PFSK-1 (cell line): ENCODE results near the gene TCF3.

Source experiments
- FOXP2 ChIP-seq: optimal IDR thresholded peaks from 2 replicates; pipeline ENCODE3; 2011; ENCODE audit warnings: borderline replicate concordance, control low read depth, inconsistent platforms; ENCODE audit not compliant: insufficient read depth; ENCODE audit errors: extremely low read length, extremely low read depth
- POLR2AphosphoS5 ChIP-seq: IDR thresholded peaks from 2 replicates; pipeline ENCODE4 v1.6.1; 2012; ENCODE audit warnings: low read depth, mild to moderate bottlenecking, control low read depth, low read length, moderate library complexity
- REST ChIP-seq, 2 experiments: IDR thresholded peaks; 2 replicates each; pipeline versions ENCODE4 v1.6.1 to v1.8.0; 2011 to 2012; ENCODE audit warnings: low read depth in 2 of 2, low read length in 2 of 2, control low read depth in 1 of 2, inconsistent platforms in 1 of 2, mild to moderate bottlenecking in 1 of 2, moderate library complexity in 1 of 2; ENCODE audit not compliant: insufficient read depth in 1 of 2
- SIN3A ChIP-seq: IDR thresholded peaks from 2 replicates; pipeline ENCODE4 v1.6.1; 2012; ENCODE audit warnings: mild to moderate bottlenecking, low read length, moderate library complexity, borderline replicate concordance; ENCODE audit not compliant: insufficient read depth
- TAF1 ChIP-seq: IDR thresholded peaks from 2 replicates; pipeline ENCODE4 v1.6.1; 2012; ENCODE audit warnings: low read length, control low read depth, borderline replicate concordance; ENCODE audit not compliant: insufficient read depth

TCF3 gene

GRCh38 chr19:1616396-1616795 lies 36.0 kb downstream of the TCF3 start:
- no peak for TF ChIP-seq FOXP2
- TF ChIP-seq SIN3A, result no peak
- TF ChIP-seq POLR2AphosphoS5, result no peak
- TF ChIP-seq REST (IDR thresholded peaks at IDR 0.05; ENCODE audit: insufficient read depth in 1 of 2, low read depth in 2 of 2, low read length in 2 of 2), result no peak
- no peak for TF ChIP-seq TAF1

- TF ChIP-seq SIN3A (no peak), TAF1 (no peak), FOXP2 (no peak), POLR2AphosphoS5 (no peak), REST (IDR thresholded peaks at IDR 0.05; ENCODE audit: insufficient read depth in 1 of 2, low read depth in 2 of 2, low read length in 2 of 2) (no peak)
These were observed 37.2 kb downstream of the TCF3 start for GRCh38 chr19:1615156-1615765.

GRCh38 chr19:1613808-1614570 lies 38.4 kb downstream of the TCF3 start:
- TF ChIP-seq SIN3A (no peak), POLR2AphosphoS5 (no peak), REST (IDR thresholded peaks at IDR 0.05; ENCODE audit: insufficient read depth in 1 of 2, low read depth in 2 of 2, low read length in 2 of 2) (no peak), FOXP2 (no peak), TAF1 (no peak)

- TF ChIP-seq FOXP2, result no peak
- no peak for TF ChIP-seq REST (IDR thresholded peaks at IDR 0.05; ENCODE audit: insufficient read depth in 1 of 2, low read depth in 2 of 2, low read length in 2 of 2)
- TF ChIP-seq SIN3A, result no peak
- TF ChIP-seq TAF1, result no peak
- TF ChIP-seq POLR2AphosphoS5, result no peak
These were observed 39.3 kb downstream of the TCF3 start for GRCh38 chr19:1613146-1613545.
